HG03095 (cell line): Measurements from ENCODE around the gene GLI3.

Experiments
- ATAC-seq: cut with Tn5 transposase; IDR thresholded peaks from one replicate; pipeline ENCODE4 v1.9.1; 2021; ENCODE audit warnings: moderate library complexity; ENCODE audit not compliant: unreplicated experiment

The GLI3 gene

DNA sequence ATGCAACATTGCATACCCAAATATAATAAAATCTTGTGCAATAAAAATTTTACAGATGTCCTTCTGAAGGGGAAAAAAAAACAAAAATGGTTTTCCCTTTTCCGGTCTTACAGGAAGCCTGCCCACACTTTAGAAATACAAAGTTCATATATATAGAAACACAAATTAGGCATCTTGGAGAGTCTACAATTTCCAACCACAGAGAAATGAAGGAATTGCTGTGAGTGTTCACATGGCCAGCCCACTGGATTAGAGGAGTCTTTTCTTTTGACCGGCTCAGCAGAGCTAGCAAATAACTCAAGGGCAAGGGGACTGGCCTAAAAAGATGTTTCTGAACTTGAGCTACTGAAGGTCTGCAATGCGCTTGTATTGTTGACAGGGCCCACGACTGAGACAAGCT is 92.4 kb downstream of the GLI3 start:
- ATAC-seq = no peak

GRCh38 chr7:42143711-42144600 is 93.1 kb downstream of the GLI3 start:
- ATAC-seq = no peak

DNA sequence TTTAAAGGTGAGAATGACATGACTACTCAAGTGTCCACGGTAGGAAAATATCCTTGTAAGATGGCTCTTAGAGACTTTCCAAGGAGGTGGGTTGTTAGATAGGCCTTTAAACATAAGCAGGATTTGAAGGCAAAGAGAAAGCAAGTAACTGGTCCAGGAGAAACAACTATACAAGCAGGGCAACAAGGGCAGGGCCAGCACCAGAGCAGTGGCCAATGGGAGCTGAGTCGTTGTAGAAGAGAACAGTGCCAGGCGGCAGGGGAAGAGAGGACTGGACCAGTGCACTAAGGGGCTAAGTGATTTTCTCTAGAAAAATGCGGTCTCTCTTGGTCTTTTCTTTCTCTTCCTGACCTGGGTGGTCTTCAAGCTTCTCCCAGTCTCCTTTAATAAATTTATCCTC is 94.9 kb downstream of the GLI3 start:
- ATAC-seq = no peak

DNA sequence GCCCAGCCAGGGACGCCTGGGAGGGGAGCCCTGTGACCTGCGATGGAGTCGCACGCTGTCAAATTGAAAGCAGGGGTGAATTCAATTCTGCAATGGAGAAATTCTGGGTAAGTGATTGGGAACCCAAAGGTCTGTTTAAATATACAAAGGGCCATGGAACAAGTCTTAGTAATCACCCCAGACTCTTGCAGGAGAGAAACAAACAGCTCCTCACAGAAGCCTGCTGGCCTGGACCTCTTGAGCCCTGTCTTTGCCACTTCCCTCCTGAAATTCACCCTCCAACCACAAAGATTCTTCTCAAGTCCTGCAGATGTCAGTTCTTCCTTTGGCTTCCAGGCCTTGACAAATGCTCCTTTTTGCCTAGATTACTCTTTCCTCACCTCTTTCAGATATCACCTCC is 97.3 kb downstream of the GLI3 start:
- ATAC-seq = no peak

DNA sequence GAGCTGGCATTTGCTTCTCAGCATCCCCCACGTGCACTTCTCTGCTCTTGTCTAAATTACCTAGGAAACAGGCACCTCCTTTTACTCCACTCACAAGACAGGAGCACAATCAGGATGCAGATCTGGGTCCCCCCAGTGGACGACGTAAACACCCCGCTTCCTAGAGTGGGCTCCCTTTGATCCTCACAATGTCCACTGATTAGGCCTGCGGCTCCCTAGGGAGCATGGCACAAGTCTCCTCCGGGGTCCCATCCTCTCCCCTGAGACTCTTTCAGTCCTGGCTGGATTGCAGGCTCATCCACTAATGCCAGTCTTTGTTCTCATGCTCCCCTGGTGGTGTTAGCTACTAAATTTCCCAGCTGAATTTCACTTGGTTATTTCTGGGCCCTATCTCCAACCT is 98.3 kb downstream of the GLI3 start:
- no peak for ATAC-seq

- ATAC-seq = no peak
Observed at GRCh38 chr7:42137941-42138340, 99.1 kb downstream of the GLI3 start.

DNA sequence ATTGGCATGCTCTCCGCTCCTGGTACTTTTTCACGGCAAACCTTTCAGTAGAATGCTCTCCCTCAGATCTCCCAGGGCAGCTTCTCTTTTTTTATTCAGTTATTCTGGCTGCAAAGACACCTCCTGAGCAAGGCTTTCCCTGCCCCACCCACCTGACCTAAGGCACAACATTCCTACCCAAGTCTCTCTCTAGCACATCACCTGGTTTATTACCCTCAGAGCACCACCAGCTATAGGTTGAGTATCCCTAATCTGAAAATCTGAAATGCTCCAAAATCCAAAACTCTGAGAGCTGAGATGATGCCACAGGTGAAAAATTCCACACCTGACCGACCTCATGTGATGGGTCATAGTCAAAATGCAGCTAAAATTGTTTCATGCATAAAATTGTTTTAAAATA is 99.6 kb downstream of the GLI3 start:
- ATAC-seq = no peak

GRCh38 chr7:42135728-42136127 is 101.3 kb downstream of the GLI3 start:
- ATAC-seq = no peak

DNA sequence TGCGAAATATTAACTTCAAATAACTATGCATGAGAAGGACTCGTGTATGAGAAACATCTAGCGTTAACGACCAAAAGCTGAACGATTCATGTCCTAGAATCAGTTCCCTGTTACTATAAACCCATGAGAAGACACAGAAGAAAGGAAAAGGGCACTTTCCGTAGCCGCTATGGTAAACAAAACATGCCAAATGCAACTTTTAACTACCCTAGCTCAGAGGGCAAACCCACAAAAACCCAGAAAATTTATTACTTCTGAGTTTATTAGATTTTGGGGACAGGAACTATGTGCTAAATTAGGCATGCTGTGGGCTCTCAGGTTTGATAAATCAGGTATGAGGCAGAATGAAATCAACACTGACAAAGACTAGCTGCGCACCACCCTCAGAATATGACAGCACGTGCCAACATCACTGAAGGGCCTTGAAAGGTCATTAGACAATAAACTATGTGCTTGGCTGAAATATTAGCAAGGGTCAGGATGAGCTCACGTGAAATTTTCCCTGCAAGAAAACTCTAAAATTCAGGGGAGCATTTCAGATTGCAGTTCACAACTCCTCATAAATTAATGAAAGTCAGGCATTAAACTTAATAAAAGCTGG is 102.6 kb downstream of the GLI3 start:
- no peak for ATAC-seq

GRCh38 chr7:42133321-42133720 is 103.7 kb downstream of the GLI3 start:
- no peak for ATAC-seq

DNA sequence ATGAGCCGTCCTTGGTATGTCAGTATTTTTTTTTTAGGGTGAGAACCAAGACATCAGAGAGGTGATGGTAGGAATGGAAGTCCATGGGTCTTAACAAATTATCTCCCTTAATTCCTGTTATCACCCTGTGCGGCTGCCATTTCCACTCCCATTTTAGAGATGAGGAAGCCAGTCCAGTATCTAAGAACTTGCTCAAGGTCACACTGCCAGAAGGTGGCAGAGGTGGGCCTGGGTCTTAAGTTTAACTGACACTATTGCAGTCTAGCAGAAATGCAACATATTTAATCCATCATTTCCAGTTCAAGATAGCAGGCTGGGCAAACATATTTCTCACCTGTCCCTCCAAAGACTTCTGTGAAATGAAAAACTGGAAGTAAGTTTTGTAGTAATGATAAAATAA is 108.3 kb downstream of the GLI3 start:
- ATAC-seq = no peak

GRCh38 chr7:42127232-42127622 is 109.8 kb downstream of the GLI3 start:
- ATAC-seq = no peak

DNA sequence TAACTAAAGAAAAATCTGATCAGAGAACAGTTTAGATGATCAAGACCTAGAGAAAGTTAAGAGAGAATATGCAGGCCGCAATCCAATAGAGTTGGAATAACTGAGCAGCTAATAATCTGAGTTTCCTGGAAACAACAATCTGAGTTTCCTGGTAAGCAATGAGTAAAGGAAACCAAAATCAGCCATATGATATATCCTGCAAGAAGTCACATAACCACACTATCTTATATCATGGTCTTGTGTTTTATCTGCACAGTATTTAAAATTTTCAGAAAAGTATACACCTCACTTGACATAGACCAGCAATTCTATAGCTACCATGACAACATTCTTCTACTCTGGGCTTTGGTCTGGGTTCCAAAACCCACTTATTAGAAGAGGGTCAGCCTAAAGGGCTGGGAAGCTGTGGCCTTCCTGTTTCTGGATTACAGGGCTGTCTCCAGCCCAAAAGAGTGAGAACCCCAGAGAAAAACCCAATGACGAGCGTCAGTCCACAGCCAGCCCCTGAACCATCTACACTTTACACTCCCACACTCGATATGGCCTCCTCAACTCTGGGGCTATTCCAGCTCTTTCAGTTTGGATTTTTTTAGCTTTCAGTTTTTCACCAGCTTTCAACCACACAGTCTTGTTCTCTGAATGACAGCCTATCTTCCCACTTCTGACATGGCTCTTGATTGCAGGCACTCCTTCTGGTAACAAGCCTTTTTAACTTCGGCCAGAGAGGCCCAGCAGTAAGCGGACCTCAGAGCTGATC is 110.4 kb downstream of the GLI3 start:
- ATAC-seq = no peak

- ATAC-seq = no peak
Observed at GRCh38 chr7:42125321-42125720, 111.7 kb downstream of the GLI3 start.

DNA sequence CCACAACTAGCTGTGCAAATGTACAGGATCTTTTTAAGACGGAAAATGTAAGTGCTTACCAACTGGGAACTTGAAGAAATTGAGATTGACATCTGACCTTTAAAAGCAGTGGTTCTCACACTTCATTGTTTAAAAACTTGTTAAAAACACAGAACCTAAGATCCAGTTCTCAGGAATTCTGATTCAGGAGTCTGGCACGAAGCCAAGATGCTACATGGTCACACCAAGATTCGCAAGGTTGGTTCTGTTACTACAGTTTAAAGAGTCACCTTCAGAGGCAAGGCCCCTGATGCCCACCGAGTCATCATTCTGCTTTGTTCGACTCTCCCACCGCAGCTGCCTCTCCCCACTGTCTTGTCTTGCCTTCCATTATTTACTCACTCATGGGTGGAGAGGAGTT is 113.3 kb downstream of the GLI3 start:
- ATAC-seq = no peak

DNA sequence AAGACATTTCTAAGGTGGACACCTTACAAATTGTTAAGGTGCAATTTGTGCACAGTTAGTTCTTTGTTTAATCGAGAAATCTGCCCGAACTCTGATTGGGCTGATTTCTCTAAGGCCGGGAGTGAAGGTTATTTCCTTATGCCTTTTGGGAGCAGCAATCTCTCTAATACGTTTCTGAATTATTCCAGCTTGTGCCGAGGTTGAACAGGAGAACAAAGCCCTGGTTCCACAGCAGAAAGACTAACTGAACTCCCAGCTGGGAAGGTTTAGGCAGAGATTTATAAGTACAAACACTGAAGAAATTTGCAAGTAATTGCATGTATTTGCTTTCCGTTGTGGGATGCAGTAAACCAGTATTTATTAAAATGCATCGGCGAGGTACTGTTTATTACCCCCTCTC is 116.8 kb downstream of the GLI3 start:
- ATAC-seq = no peak

GRCh38 chr7:42117201-42117600 is 119.8 kb downstream of the GLI3 start:
- ATAC-seq = no peak

- no peak for ATAC-seq
Observed at GRCh38 chr7:42115795-42116194, 121.2 kb downstream of the GLI3 start.

- no peak for ATAC-seq
Observed at GRCh38 chr7:42110333-42110732, 126.7 kb downstream of the GLI3 start.

DNA sequence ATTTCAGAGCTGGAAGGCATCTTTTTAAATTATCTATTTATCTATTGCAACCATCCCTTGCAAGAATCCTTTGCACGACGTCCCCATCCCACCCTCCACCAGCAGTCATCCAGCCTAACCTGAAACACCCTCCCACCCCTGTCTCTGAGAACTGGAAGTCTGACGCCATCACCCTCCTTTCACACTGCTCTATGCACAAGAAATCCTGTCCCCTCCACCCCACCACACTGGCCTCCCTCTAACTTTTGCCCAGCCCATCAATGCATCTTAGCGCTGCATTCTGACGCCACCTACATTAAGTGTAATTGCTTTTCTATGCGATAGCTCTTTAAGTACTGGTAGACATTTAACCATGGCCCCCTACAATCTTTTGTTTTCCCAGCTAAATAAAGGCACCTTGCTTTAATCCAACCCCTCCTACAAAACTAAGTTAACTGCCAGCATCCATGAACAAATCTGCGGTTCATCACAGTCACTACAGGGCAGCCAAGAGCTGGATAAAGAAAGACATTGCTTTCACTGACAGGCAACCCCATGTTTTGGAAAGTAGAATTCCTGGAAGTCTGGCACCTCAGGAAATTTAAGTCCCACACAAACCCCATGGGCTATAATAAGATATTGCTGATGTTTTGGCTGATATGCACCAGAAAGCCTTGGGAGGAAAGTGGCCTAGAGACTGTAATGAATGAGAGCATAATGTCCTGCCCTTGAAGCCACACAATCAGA is 128.0 kb downstream of the GLI3 start:
- ATAC-seq = no peak
